Smooth muscle cell of the brain vasculature (primary cell): Measurements from ENCODE around the gene PPP4R1.

Experiments
- DNase-seq: peaks from one replicate; pipeline ENCODE4 v3.0.0-alpha.2; 2012; ENCODE audit warnings: low read depth, low spot score

Gene PPP4R1

DNA sequence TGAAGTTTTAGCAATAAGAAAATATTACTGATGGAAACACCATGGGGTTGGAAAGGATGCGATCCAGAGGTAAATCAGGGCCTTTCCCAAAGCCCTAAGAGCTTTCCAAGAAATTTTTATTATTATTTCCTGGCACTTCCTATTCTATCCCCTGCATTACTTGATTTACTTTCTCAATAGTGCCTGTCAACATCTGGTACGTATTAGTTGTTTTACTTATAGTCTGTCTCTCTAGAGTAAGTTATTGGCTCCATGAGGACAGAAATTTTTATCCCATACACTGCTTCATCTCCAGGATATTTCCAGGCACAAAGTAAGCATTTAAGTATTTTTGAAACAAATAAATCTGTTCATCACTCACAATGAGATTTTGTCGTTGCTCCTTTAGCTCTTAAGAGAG is 18.1 kb downstream of the PPP4R1 start:
- DNase-seq = no peak

DNA sequence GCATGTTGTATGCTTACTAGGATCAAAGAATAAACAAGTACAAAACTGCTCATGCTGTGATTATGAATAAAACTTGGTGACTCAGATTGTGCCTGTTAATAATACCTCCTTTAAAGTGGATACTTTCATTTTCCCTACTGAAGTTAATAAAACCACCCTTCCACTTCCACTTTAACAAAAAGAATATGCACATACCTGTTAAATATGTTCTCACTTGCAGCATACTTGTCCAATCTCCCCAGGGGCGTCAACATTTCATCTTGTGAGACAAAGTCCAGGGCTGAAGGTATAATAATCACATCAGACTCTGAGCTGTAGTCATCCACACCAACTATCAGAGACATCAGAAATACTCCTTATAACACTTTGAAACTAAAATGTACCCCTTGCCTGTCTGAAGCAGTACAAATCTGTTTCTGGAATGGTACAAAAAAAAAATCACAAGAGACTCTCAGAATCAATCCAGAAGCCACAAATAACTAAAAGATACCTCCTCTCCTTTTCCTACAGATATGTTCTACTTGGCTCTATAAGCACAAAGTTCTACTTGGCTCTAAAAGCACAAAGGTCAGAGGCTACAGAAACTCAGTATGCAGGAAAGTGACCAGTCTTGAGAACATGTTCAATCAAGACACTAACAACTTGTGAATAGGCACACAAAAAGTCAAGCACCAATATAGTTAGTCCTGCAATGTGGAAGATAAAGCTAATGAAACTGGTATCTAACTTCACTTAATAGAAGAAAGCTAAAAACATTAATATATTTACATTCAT is 19.3 kb downstream of the PPP4R1 start:
- no peak for DNase-seq

DNA sequence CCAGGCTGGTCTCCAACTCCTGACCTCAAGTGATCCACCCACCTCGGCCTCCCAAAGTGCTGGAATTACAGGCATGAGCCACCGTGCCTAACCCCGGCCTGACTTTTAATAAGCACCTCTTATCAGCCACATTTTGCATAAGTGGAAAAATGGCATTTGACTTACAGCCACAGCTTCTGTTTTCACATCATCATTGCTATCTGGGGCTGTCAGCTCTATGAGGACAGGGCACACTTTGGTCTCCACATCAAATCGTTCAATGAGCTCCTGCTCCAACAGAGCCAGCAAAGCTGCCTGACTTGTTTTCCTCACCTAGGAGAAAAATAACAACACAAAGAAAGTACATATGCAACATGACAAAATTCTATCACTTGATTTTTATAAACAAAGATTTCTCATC is 26.4 kb downstream of the PPP4R1 start:
- DNase-seq = no peak

- DNase-seq = no peak
Observed at GRCh38 chr18:9586814-9587213, 27.5 kb downstream of the PPP4R1 start.

- DNase-seq = no peak
Observed at GRCh38 chr18:9581667-9582066, 32.7 kb downstream of the PPP4R1 start.

DNA sequence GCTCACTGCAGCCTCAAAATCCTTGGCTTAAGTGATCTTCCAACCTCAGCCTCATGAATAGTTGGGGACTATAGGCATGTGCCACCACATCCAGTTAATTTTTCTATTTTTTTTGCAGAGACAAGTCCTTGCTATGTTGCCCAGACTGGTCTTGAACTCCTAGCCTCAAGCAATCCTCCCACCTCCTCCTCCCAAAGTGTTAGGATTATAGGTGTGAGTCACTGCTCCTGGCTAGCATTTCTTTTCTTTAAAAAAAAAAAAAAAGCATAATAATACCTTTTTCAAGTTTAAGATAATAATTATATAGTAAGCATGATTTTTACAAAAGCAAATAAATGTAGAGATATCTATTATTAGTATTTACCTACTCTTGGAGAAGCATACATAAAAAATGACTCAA is 36.1 kb downstream of the PPP4R1 start:
- no peak for DNase-seq

DNA sequence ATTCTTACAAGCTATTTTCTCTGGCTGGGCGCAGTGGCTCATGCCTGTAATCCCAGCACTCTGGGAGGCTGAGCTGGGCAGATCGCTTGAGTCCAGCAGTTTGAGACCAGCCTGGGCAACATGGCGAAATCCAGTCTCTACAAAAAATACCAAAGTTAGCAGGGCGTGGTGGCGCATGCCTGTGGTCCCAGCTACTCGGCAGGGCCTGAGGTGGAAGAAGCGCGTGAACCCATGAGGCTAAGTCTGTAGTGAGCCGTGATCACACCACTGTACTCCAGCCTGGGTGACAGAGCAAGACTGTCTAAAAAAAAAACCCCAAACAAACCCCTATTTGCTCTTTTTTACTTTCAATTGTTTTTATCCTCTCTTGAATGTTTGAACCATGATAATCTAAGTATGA is 37.0 kb downstream of the PPP4R1 start:
- no peak for DNase-seq

DNA sequence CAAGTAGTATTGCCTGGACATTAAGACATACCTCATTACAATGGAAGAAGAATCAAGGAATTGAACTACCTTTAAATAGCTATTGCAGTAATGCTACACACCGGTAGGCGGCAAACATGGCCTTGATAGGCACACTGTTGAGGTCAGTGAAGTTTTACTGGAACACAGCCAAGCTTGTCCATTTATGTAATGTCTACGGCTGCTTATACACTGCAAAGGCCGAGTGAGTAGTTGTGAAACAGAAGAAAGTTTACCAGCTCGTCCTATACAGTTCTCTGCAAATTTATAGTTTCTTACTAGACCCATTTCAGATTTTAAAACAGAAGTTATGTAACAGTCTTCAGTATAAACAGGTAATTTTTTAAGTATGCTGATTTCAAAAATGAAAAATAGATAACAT is 38.8 kb downstream of the PPP4R1 start:
- DNase-seq = peak; percentile 91

DNA sequence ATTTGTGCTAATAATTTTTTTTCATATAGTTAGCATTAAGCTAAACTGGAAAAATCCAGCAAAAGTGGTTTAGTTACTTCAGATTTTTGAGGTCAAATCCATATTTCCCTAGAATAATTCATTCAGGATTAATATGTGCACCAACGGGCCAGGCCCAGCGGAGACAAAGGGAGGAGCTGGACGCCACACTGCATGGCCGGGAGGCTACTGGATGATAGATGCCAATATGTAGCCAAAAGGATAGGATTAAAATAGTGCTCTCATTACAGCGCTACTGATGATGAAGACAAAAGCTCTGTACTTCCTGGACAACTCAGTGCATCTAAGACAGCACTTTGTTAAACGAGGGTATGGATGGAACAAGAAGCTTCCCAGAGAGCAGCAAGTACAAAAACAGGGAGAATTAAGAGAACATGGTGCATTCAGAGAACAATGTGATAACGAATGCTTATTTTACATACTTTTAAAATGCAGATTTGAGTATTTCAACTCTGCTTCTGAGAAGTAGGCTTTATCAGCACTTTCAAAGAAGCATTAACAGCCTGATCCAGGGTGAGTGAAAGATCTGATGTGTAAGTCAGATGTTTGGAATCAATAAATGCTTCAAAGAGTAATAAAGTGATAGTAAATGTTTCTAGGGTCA is 39.8 kb downstream of the PPP4R1 start:
- DNase-seq = no peak

- no peak for DNase-seq
Observed at GRCh38 chr18:9571546-9571945, 42.8 kb downstream of the PPP4R1 start.

- DNase-seq = no peak
Observed at GRCh38 chr18:9570255-9570654, 44.1 kb downstream of the PPP4R1 start.

GRCh38 chr18:9569178-9569577 is 45.2 kb downstream of the PPP4R1 start:
- no peak for DNase-seq

- DNase-seq = no peak
Observed at GRCh38 chr18:9568186-9568585, 46.2 kb downstream of the PPP4R1 start.

DNA sequence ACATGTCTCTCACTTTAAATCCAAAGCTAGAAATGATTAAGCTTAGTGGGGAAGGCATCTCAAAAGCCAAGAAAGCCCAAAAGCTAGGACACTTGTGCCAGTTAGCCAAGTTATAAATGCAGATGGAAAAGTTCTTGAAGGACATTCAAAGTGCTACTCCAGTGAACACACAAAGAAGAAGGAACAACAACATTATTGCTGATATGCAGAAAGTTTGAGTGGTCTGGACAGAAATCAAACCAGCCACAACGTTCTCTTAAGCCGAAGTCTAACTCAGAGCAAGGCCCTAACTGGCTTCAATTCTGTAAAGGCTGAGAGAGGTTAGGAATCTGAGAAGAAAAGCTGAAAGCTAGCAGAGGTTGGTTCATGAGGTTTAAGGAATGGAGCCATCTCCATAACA is 49.0 kb downstream of the PPP4R1 start:
- DNase-seq = no peak

DNA sequence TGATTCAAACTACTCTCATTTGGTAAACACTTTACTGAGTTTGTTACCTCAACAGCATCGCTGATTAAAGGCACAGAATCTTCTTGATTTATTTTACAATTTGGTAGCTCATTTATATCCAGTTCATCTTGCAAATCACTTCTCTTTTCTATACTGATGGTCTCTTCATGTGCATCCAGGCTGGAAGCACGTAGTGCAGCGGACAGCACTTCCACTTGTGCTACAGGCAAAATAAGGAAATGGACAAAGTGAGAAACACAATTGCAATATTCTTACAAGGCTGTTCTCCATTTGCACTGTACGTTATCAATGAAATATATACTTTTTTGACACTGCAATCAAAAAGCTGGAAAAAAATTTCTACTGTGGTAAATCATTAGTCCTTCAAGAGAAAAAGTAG is 51.0 kb downstream of the PPP4R1 start:
- no peak for DNase-seq

- no peak for DNase-seq
Observed at GRCh38 chr18:9562584-9562983, 51.8 kb downstream of the PPP4R1 start.

DNA sequence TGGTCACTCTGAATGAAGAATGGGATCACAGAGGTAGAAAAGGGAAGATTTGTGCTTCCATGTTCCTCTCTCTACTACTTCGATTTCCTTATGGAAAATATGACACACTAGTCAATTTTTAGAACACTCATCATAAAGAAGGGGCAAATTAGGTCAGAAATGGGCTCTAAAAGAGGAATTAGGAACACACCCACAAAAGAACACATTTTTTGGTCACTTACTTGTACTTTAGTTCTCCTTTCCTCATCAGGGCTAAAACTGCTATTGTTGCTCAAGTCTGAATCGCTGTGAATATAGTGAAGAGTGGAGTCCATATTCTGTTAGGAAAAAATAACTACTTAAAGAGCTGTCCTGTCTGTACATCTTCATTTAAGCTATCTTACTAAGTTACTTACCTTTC is 52.6 kb downstream of the PPP4R1 start:
- no peak for DNase-seq

DNA sequence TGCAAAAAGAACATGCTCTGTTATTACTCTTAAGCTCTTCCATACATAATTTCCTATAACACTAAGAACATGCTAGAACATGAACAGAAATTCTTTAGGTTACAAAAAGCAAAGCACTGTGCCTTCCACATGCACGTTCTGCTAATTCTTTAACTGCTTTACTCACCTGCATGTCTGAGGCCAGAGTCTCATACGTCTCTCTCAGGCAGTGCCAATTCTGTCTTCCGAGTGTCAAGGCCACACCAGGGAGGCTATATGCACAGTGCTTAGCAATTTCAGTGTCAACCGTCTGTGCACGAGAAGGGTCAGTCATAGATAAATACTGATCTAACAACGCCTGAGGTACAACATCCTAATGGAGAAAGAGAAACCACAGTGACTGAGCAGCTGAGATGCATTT is 55.1 kb downstream of the PPP4R1 start:
- DNase-seq = no peak

GRCh38 chr18:9558387-9559064 is 55.8 kb downstream of the PPP4R1 start:
- DNase-seq = no peak

- DNase-seq = no peak
Observed at GRCh38 chr18:9557250-9557943, 57.0 kb downstream of the PPP4R1 start.

GRCh38 chr18:9552616-9553015 is 61.7 kb downstream of the PPP4R1 start:
- DNase-seq = no peak

- no peak for DNase-seq
Observed at GRCh38 chr18:9552191-9552590, 62.2 kb downstream of the PPP4R1 start.
